Measurements from ENCODE around the gene TCTN2. TPM values are rescaled to one million over a fixed set of nuclear protein-coding genes. Genes with fewer than 3 reads are reported as not detected.

Gene TCTN2
- total RNA-seq, 1 experiment from 2014 or later: 14.7 TPM

- Histone ChIP-seq H3K9me3 (ENCODE audit: control insufficient read depth, insufficient read depth, low read depth, low read length) (no peaks in the 10 kb centered on the region), H3K36me3 (ENCODE audit: control insufficient read depth, insufficient read depth, low read length) (peaks cover 3% of the 10 kb centered on the region), H3K27me3 (ENCODE audit: control insufficient read depth, insufficient read depth, low read length) (no peaks in the 10 kb centered on the region), H3K4me1 (ENCODE audit: control insufficient read depth, insufficient read depth, low read length) (no peaks in the 10 kb centered on the region), H3K27ac (ENCODE audit: low read length) (no peak overlapping the region), H3K4me3 (ENCODE audit: low read depth in 2 of 2, low read length in 2 of 2) (no peak overlapping the region)
- ATAC-seq (no peak), DNase-seq (ENCODE audit: low read depth, low spot score) (no peak)
- POLR2A ChIA-PET: interaction anchor here (0.5 to 0.6 kb wide), 2 partner anchors 24 to 542 kb away, joined by 4 to 6 read pairs; no protein-coding TSS in a partner anchor
- BruUV-seq (replicated peaks): no TSS peak
- intact Hi-C loops (cut with micrococcal nuclease; ENCODE audit: unreplicated experiment): no loop called here
- TF ChIP-seq POLR2AphosphoS5 (IDR thresholded peaks at IDR 0.05; ENCODE audit: low read depth, low read length): no peak
- TF ChIP-seq CTCF (IDR thresholded peaks at IDR 0.05): no peak
- TF ChIP-seq SIN3A (IDR thresholded peaks at IDR 0.05; ENCODE audit: borderline replicate concordance, insufficient read depth, low read depth, low read length): no peak
- no peak for TF ChIP-seq REST (IDR thresholded peaks at IDR 0.05; ENCODE audit: insufficient read depth in 1 of 2, low read depth in 2 of 2, low read length in 1 of 2)
- no peak for TF ChIP-seq TCF7L2 (IDR thresholded peaks at IDR 0.05; ENCODE audit: low read depth, low read length)
- CTCF ChIA-PET: no interaction called here
- in situ Hi-C loops (cut with HindIII; ENCODE audit: low pct_unique_long_range_greater_than_20kb, low sequenced_read_pairs): no loop called here
Measured at GRCh38 chr12:123750159-123750656, 79.3 kb downstream of the TCTN2 start.

- H3K4me1 ChIP-seq (ENCODE audit: control insufficient read depth, insufficient read depth, low read length): no peaks in the 10 kb centered on the region
- no peak for DNase-seq (ENCODE audit: low read depth, low spot score)
- no peak overlapping the region for H3K27ac ChIP-seq (ENCODE audit: low read length)
- no peak for ATAC-seq
- in situ Hi-C loops (cut with HindIII; ENCODE audit: low pct_unique_long_range_greater_than_20kb, low sequenced_read_pairs): no loop called here
- TF ChIP-seq CTCF (IDR thresholded peaks at IDR 0.05) (no peak), POLR2AphosphoS5 (IDR thresholded peaks at IDR 0.05; ENCODE audit: low read depth, low read length) (no peak), SIN3A (IDR thresholded peaks at IDR 0.05; ENCODE audit: borderline replicate concordance, insufficient read depth, low read depth, low read length) (no peak), TCF7L2 (IDR thresholded peaks at IDR 0.05; ENCODE audit: low read depth, low read length) (no peak), REST (IDR thresholded peaks at IDR 0.05; ENCODE audit: insufficient read depth in 1 of 2, low read depth in 2 of 2, low read length in 1 of 2) (no peak)
- ChIA-PET CTCF (no interaction called here), POLR2A (no interaction called here)
- no peaks in the 10 kb centered on the region for H3K27me3 ChIP-seq (ENCODE audit: control insufficient read depth, insufficient read depth, low read length)
- no peaks in the 10 kb centered on the region for H3K9me3 ChIP-seq (ENCODE audit: control insufficient read depth, insufficient read depth, low read depth, low read length)
- H3K4me3 ChIP-seq (ENCODE audit: low read depth in 2 of 2, low read length in 2 of 2): no peak overlapping the region
- BruUV-seq (replicated peaks): no TSS peak
- peaks cover 3% of the 10 kb centered on the region for H3K36me3 ChIP-seq (ENCODE audit: control insufficient read depth, insufficient read depth, low read length)
- intact Hi-C loops (cut with micrococcal nuclease; ENCODE audit: unreplicated experiment): no loop called here
Measured at GRCh38 chr12:123752046-123752445, 81.1 kb downstream of the TCTN2 start.
